Activated T-cell treated with anti-CD3 and anti-CD28 coated beads, Interleukin-2, amount 50 U/mL, for 4 hours (primary cell): ENCODE measurements around the gene PLEKHG5. TPM values are rescaled to one million over a fixed set of nuclear protein-coding genes. Genes with fewer than 3 reads are reported as not detected.

Experiments used
- ATAC-seq, 2 donors: fragments of 200-7000 bp; cut with Tn5 transposase; one replicate each; pipeline ENCODE4 v1.10.0; 2021
- DNase-seq: peaks from one replicate; pipeline ENCODE4 v3.0.0-alpha.2; 2020
- H3K27me3 Mint-ChIP-seq: one replicate; pipeline ENCODE4 v1.8.0; 2021; ENCODE audit warnings: low read depth, mixed read lengths
- H3K36me3 Mint-ChIP-seq: one replicate; pipeline ENCODE4 v1.8.0; 2022; ENCODE audit warnings: mixed read lengths; ENCODE audit not compliant: insufficient read depth
- H3K4me1 Mint-ChIP-seq: one replicate; pipeline ENCODE4 v1.8.0; 2021; ENCODE audit warnings: low read depth, mixed read lengths
- H3K4me3 Mint-ChIP-seq: one replicate; pipeline ENCODE4 v1.8.0; 2021; ENCODE audit warnings: mild to moderate bottlenecking, moderate library complexity, mixed read lengths
- H3K9me3 Mint-ChIP-seq: one replicate; pipeline ENCODE4 v1.8.0; 2021; ENCODE audit warnings: mixed read lengths
- total RNA-seq, 3 donors: library from RNA; stranded (reverse); gene quantifications; one replicate each; pipeline ENCODE4 v1.2.1, GENCODE V29; 2021

Gene PLEKHG5
- total RNA-seq, 3 donors from 2014 or later, result 1.2 to 2.1 (median 1.4) TPM

GRCh38 chr1:6424619-6425593 is 66.6 kb downstream of the PLEKHG5 start, which contains the start of gene ESPN:
Gene ESPN (plus strand): TSS chr1:6424776. CDS start chr1:6424956, 180 bp downstream.
- peak; percentile 29 to 35 for ATAC-seq

GRCh38 chr1:6424000-6424565 is 67.4 kb downstream of the PLEKHG5 start:
- H3K4me3 Mint-ChIP-seq, result peak overlapping the region; percentile 64
- H3K4me1 Mint-ChIP-seq, result peaks cover 14% of the 10 kb centered on the region
- ATAC-seq, result peak in 1 of 2 donors; percentile 3
- DNase-seq, result no peak
- H3K9me3 Mint-ChIP-seq, result no peaks in the 10 kb centered on the region
- peaks cover 47% of the 10 kb centered on the region for H3K27me3 Mint-ChIP-seq
- no peaks in the 10 kb centered on the region for H3K36me3 Mint-ChIP-seq

More at GRCh38 chr1:6424619-6425593, 66.6 kb downstream of the PLEKHG5 start, which contains the start of gene ESPN:
- Mint-ChIP-seq H3K4me3 (peak within 1 kb of the TSS; percentile 64), H3K9me3 (no peaks in the 10 kb centered on the region), H3K27me3 (peaks cover 46% of the 10 kb centered on the region), H3K4me1 (peaks cover 13% of the 10 kb centered on the region), H3K36me3 (no peaks in the 10 kb centered on the region)
- no peak for DNase-seq

- Mint-ChIP-seq H3K36me3 (no peaks in the 10 kb centered on the region), H3K27me3 (peaks cover 49% of the 10 kb centered on the region), H3K4me1 (peaks cover 15% of the 10 kb centered on the region), H3K4me3 (peak overlapping the region; percentile 11), H3K9me3 (no peaks in the 10 kb centered on the region)
- DNase-seq (peak; percentile 73), ATAC-seq (peak; percentile 56 to 69)
Measured at GRCh38 chr1:6423321-6423999, 68.0 kb downstream of the PLEKHG5 start.

GRCh38 chr1:6421266-6421665 is 70.2 kb downstream of the PLEKHG5 start:
- peaks cover 15% of the 10 kb centered on the region for H3K4me1 Mint-ChIP-seq
- H3K9me3 Mint-ChIP-seq, result no peaks in the 10 kb centered on the region
- DNase-seq, result no peak
- H3K36me3 Mint-ChIP-seq, result no peaks in the 10 kb centered on the region
- no peak overlapping the region for H3K4me3 Mint-ChIP-seq
- peaks cover 62% of the 10 kb centered on the region for H3K27me3 Mint-ChIP-seq
- no peak for ATAC-seq

- no peak overlapping the region for H3K4me3 Mint-ChIP-seq
- no peaks in the 10 kb centered on the region for H3K9me3 Mint-ChIP-seq
- DNase-seq, result no peak
- peaks cover 69% of the 10 kb centered on the region for H3K27me3 Mint-ChIP-seq
- ATAC-seq, result no peak
- no peaks in the 10 kb centered on the region for H3K36me3 Mint-ChIP-seq
- peaks cover 15% of the 10 kb centered on the region for H3K4me1 Mint-ChIP-seq
Measured at GRCh38 chr1:6420454-6421042, 70.9 kb downstream of the PLEKHG5 start.

GRCh38 chr1:6419804-6420453 is 71.5 kb downstream of the PLEKHG5 start, which contains the start of gene HES2:
Gene HES2 (minus strand): TSS chr1:6419919. CDS start chr1:6419820, 99 bp downstream.
- Mint-ChIP-seq H3K9me3 (no peaks in the 10 kb centered on the region), H3K4me3 (peak within 1 kb of the TSS; percentile 31), H3K27me3 (peaks cover 74% of the 10 kb centered on the region), H3K4me1 (peaks cover 15% of the 10 kb centered on the region), H3K36me3 (no peaks in the 10 kb centered on the region)
- peak in 1 of 2 donors; percentile 4 for ATAC-seq
- no peak for DNase-seq

- no peaks in the 10 kb centered on the region for H3K36me3 Mint-ChIP-seq
- DNase-seq (no peak), ATAC-seq (no peak)
- no peaks in the 10 kb centered on the region for H3K9me3 Mint-ChIP-seq
- peaks cover 17% of the 10 kb centered on the region for H3K4me1 Mint-ChIP-seq
- no peak overlapping the region for H3K4me3 Mint-ChIP-seq
- H3K27me3 Mint-ChIP-seq, result peaks cover 79% of the 10 kb centered on the region
Measured at GRCh38 chr1:6419397-6419803, 72.1 kb downstream of the PLEKHG5 start.

GRCh38 chr1:6418668-6419396 is 72.6 kb downstream of the PLEKHG5 start:
- no peak overlapping the region for H3K4me3 Mint-ChIP-seq
- peak in 1 of 2 donors; percentile 3 for ATAC-seq
- H3K36me3 Mint-ChIP-seq, result no peaks in the 10 kb centered on the region
- peaks cover 13% of the 10 kb centered on the region for H3K4me1 Mint-ChIP-seq
- peaks cover 79% of the 10 kb centered on the region for H3K27me3 Mint-ChIP-seq
- no peak for DNase-seq
- no peaks in the 10 kb centered on the region for H3K9me3 Mint-ChIP-seq

GRCh38 chr1:6417961-6418667 is 73.4 kb downstream of the PLEKHG5 start:
- Mint-ChIP-seq H3K4me1 (peaks cover 12% of the 10 kb centered on the region), H3K4me3 (no peak overlapping the region), H3K27me3 (peaks cover 78% of the 10 kb centered on the region), H3K9me3 (no peaks in the 10 kb centered on the region), H3K36me3 (no peaks in the 10 kb centered on the region)
- ATAC-seq (no peak), DNase-seq (no peak)

Other genes with a start within 250 kb of the PLEKHG5 start
- gene HES3, start 247.5 kb downstream of the PLEKHG5 start, total RNA-seq, result not detected
- under 1 TPM; 0.50 to 0.52 (median 0.51) TPM for gene GPR153, start 230.6 kb downstream of the PLEKHG5 start, total RNA-seq
- gene ACOT7, start 97.9 kb downstream of the PLEKHG5 start, total RNA-seq, result 100 to 1,000 TPM in 2 of 3 donors, 10 to 100 TPM in 1; 92.8 to 112 (median 101) TPM
- not detected for gene HES2, start 71.7 kb downstream of the PLEKHG5 start, total RNA-seq
- gene ESPN, start 66.9 kb downstream of the PLEKHG5 start, total RNA-seq, result under 1 TPM; 0.42 to 0.76 (median 0.60) TPM
- 100 to 1,000 TPM; 137 to 149 (median 145) TPM for gene TNFRSF25, start 25.5 kb downstream of the PLEKHG5 start, total RNA-seq
- 10 to 100 TPM; 69.3 to 80.2 (median 76.5) TPM for gene NOL9, start 62.8 kb upstream of the PLEKHG5 start, total RNA-seq
- gene TAS1R1, start 63.6 kb upstream of the PLEKHG5 start, total RNA-seq, result not detected
- gene ZBTB48, start 88.3 kb upstream of the PLEKHG5 start, total RNA-seq, result 10 to 100 TPM; 32.1 to 37.6 (median 33.7) TPM
- 10 to 100 TPM; 49.5 to 54.9 (median 51.4) TPM for gene KLHL21, start 111.2 kb upstream of the PLEKHG5 start, total RNA-seq
- 10 to 100 TPM; 10.5 to 14.4 (median 10.9) TPM for gene PHF13, start 122.1 kb upstream of the PLEKHG5 start, total RNA-seq
- gene THAP3, start 133.2 kb upstream of the PLEKHG5 start, total RNA-seq, result 10 to 100 TPM; 16.7 to 19.5 (median 19.1) TPM
- gene DNAJC11, start 210.1 kb upstream of the PLEKHG5 start, total RNA-seq, result 10 to 100 TPM; 84.7 to 99.7 (median 92.8) TPM